Endodermal cell (in vitro differentiated cells): Measurements from ENCODE around the gene ZBTB16. TPM values are rescaled to one million over a fixed set of nuclear protein-coding genes. Genes with fewer than 3 reads are reported as not detected.

ENCODE experiments used
- DNase-seq: peaks from one replicate; pipeline ENCODE4 v3.0.0-alpha.2; 2017
- H3K27ac ChIP-seq: 2 replicates; pipeline ENCODE4 v1.5.1; 2013; ENCODE audit warnings: mild to moderate bottlenecking, low read depth, low read length, moderate library complexity
- H3K27me3 ChIP-seq: 2 replicates; pipeline ENCODE4 v1.6.1; 2013; ENCODE audit warnings: mild to moderate bottlenecking, low read length, moderate library complexity; ENCODE audit not compliant: insufficient read depth, control insufficient read depth, poor library complexity, severe bottlenecking
- H3K36me3 ChIP-seq: 2 replicates; pipeline ENCODE4 v1.7.0; 2013; ENCODE audit warnings: mild to moderate bottlenecking, low read length, moderate library complexity; ENCODE audit not compliant: control insufficient read depth, insufficient read depth
- H3K4me1 ChIP-seq: one replicate; pipeline ENCODE4 v1.7.0; 2013; ENCODE audit warnings: low read length; ENCODE audit not compliant: control insufficient read depth, insufficient read depth
- H3K4me3 ChIP-seq: 2 replicates; pipeline ENCODE4 v1.5.1; 2013; ENCODE audit warnings: mild to moderate bottlenecking, low read length, moderate library complexity
- H3K9ac ChIP-seq: 2 replicates; pipeline ENCODE4 v1.6.1; 2013; ENCODE audit warnings: mild to moderate bottlenecking, low read length, moderate library complexity; ENCODE audit not compliant: poor library complexity, severe bottlenecking; ENCODE audit errors: extremely low read depth
- H3K9me3 ChIP-seq: 2 replicates; pipeline ENCODE4 v1.6.1; 2013; ENCODE audit warnings: mild to moderate bottlenecking, low read length, moderate library complexity; ENCODE audit not compliant: control insufficient read depth
- H3K27ac Mint-ChIP-seq: 2 replicates; pipeline ENCODE4 v1.8.0; 2020; ENCODE audit warnings: mixed read lengths
- H3K27me3 Mint-ChIP-seq: 2 replicates; pipeline ENCODE4 v1.8.0; 2021; ENCODE audit warnings: mild to moderate bottlenecking, mixed read lengths; ENCODE audit not compliant: insufficient read depth
- H3K36me3 Mint-ChIP-seq: 2 replicates; pipeline ENCODE4 v1.8.0; 2020; ENCODE audit warnings: low read depth, mixed read lengths
- H3K4me1 Mint-ChIP-seq: 2 replicates; pipeline ENCODE4 v1.8.0; 2020; ENCODE audit warnings: mixed read lengths
- H3K4me3 Mint-ChIP-seq: 2 replicates; pipeline ENCODE4 v1.8.0; 2020; ENCODE audit warnings: mild to moderate bottlenecking, moderate library complexity, mixed read lengths
- H3K9me3 Mint-ChIP-seq: 2 replicates; pipeline ENCODE4 v1.8.0; 2020; ENCODE audit warnings: mild to moderate bottlenecking, mixed read lengths
- CTCF ChIP-seq: fragments of 200-600 bp; sonication (generic); conservative IDR thresholded peaks from 2 replicates; pipeline ENCODE4 v1.5.0; 2021; ENCODE audit warnings: antibody characterized with exemption, mild to moderate bottlenecking
- WGBS, 2 experiments: methylation state at CpG; one replicate each; pipeline versions ENCODE4 v1.1.5 to v1.1.7; 2013; ENCODE audit warnings: missing lambda C conversion rate in 2 of 2, mixed read lengths in 1 of 2; ENCODE audit not compliant: insufficient coverage in 1 of 2, insufficient read length in 1 of 2; 5-methylcytosine and 5-hydroxymethylcytosine counted together
- total RNA-seq, 2 donors: library from RNA; stranded (reverse); fragmentation: NEBNext Ultra II Directional in 1 of 2; extraction: Animal tissue kit (Norgen Biotek cat#: 25700) in 1 of 2; gene quantifications; 2 replicates in 1 of 2; 3 replicates in 1 of 2; pipeline ENCODE4 v1.2.1, GENCODE V29; 2021

ZBTB16 gene
- total RNA-seq, 2 donors from 2014 or later, result 4.1 to 5.8 TPM

GRCh38 chr11:114052160-114052559 lies 7.4 kb upstream of the ZBTB16 start:
- Mint-ChIP-seq H3K27ac (no peak overlapping the region), H3K4me1 (peaks cover 24% of the 10 kb centered on the region), H3K4me3 (no peak overlapping the region), H3K9me3 (no peaks in the 10 kb centered on the region), H3K36me3 (no peaks in the 10 kb centered on the region), H3K27me3 (peaks cover 42% of the 10 kb centered on the region)
- no peaks in the 10 kb centered on the region for H3K36me3 ChIP-seq
- no peak for DNase-seq
- no peak overlapping the region for H3K9ac ChIP-seq
- no peak for TF ChIP-seq CTCF
- no peak overlapping the region for H3K27ac ChIP-seq
- peaks cover 43% of the 10 kb centered on the region for H3K27me3 ChIP-seq
- H3K4me3 ChIP-seq, result no peak overlapping the region
- H3K9me3 ChIP-seq, result no peaks in the 10 kb centered on the region
- H3K4me1 ChIP-seq, result peaks cover 8% of the 10 kb centered on the region
- WGBS, 2 experiments, result 83 to 97% methylated on average over 5 of the region's 5 CpGs

GRCh38 chr11:114053406-114053805 lies 6.1 kb upstream of the ZBTB16 start:
- DNase-seq, result no peak
- H3K9me3 Mint-ChIP-seq, result no peaks in the 10 kb centered on the region
- Histone ChIP-seq H3K4me3 (no peak overlapping the region), H3K27ac (no peak overlapping the region), H3K36me3 (no peaks in the 10 kb centered on the region), H3K27me3 (peaks cover 55% of the 10 kb centered on the region), H3K9me3 (no peaks in the 10 kb centered on the region), H3K4me1 (peaks cover 17% of the 10 kb centered on the region), H3K9ac (no peak overlapping the region)
- H3K36me3 Mint-ChIP-seq, result no peaks in the 10 kb centered on the region
- peaks cover 54% of the 10 kb centered on the region for H3K27me3 Mint-ChIP-seq
- peaks cover 34% of the 10 kb centered on the region for H3K4me1 Mint-ChIP-seq
- WGBS, 2 experiments, result 78 to 80% methylated on average over 1 to 2 of the region's 2 CpGs
- H3K27ac Mint-ChIP-seq, result no peak overlapping the region
- no peak overlapping the region for H3K4me3 Mint-ChIP-seq
- no peak for TF ChIP-seq CTCF

- H3K36me3 Mint-ChIP-seq, result no peaks in the 10 kb centered on the region
- H3K4me1 ChIP-seq, result peaks cover 14% of the 10 kb centered on the region
- no peaks in the 10 kb centered on the region for H3K9me3 Mint-ChIP-seq
- no peaks in the 10 kb centered on the region for H3K36me3 ChIP-seq
- no peak overlapping the region for H3K4me3 Mint-ChIP-seq
- H3K27ac Mint-ChIP-seq, result no peak overlapping the region
- H3K4me3 ChIP-seq, result no peak overlapping the region
- no peak for DNase-seq
- peaks cover 68% of the 10 kb centered on the region for H3K27me3 ChIP-seq
- no peak overlapping the region for H3K27ac ChIP-seq
- H3K9me3 ChIP-seq, result no peaks in the 10 kb centered on the region
- H3K27me3 Mint-ChIP-seq, result peaks cover 67% of the 10 kb centered on the region
- H3K9ac ChIP-seq, result no peak overlapping the region
- no peak for TF ChIP-seq CTCF
- peaks cover 30% of the 10 kb centered on the region for H3K4me1 Mint-ChIP-seq
- 72 to 84% methylated on average over 2 of the region's 3 CpGs for WGBS, 2 experiments
These were observed 4.7 kb upstream of the ZBTB16 start for GRCh38 chr11:114054806-114055205.
